Stomach (tissue), 9 donors: ENCODE results near the gene YIPF1. TPM values are rescaled to one million over a fixed set of nuclear protein-coding genes. Genes with fewer than 3 reads are reported as not detected.
"Not testable (repeated sequence)": the region's sequence is repeated elsewhere in the genome, so short reads cannot be mapped to it uniquely, and the experiment has no call there.

ENCODE experiments used
- DNase-seq, 2 donors: peaks; one replicate each; pipeline versions ENCODE4 v3.0.0 to v3.0.0-alpha.2; 2013 to 2019
- H3K27ac ChIP-seq, 5 donors: fragments of 200-600 bp in 4 of 5; sonication (generic) in 4 of 5; one replicate each; pipeline ENCODE4 v1.5.1; 2013 to 2019; ENCODE audit warnings: mild to moderate bottlenecking in 1 of 5, moderate library complexity in 1 of 5
- H3K27me3 ChIP-seq, 3 donors: fragments of 200-600 bp; sonication (generic); one replicate each; pipeline ENCODE4 v1.5.1; 2017 to 2019; ENCODE audit warnings: mixed run types in 1 of 3
- H3K36me3 ChIP-seq, 4 donors: fragments of 200-600 bp; sonication (generic); 1 replicate in 3 of 4; 2 replicates in 1 of 4; pipeline ENCODE4 v1.5.1; 2016 to 2019
- H3K4me1 ChIP-seq, 4 donors: fragments of 200-600 bp; sonication (generic); one replicate each; pipeline ENCODE4 v1.5.1; 2016 to 2019
- H3K4me3 ChIP-seq, 4 donors: fragments of 200-600 bp; sonication (generic) in 3 of 4; one replicate each; pipeline ENCODE4 v1.5.1; 2016 to 2019; ENCODE audit warnings: mild to moderate bottlenecking in 1 of 4
- H3K9me3 ChIP-seq, 4 donors: fragments of 200-600 bp; sonication (generic); one replicate each; pipeline ENCODE4 v1.5.1; 2016 to 2019
- CTCF ChIP-seq, 7 experiments: fragments of 450-650 bp in 4 of 7; fragments of 200-600 bp in 3 of 7; sonication (generic) in 3 of 7; IDR thresholded peaks; one replicate each; pipeline ENCODE4 v1.5.1; 2016 to 2019; ENCODE audit warnings: antibody characterized with exemption in 7 of 7, control low read depth in 2 of 7, mild to moderate bottlenecking in 1 of 7
- EP300 ChIP-seq: sonication (generic); formaldehyde crosslinking; IDR thresholded peaks from one replicate; pipeline ENCODE4 v1.6.1; 2017; ENCODE audit warnings: antibody characterized with exemption
- POLR2A ChIP-seq, 4 donors: fragments of 450-650 bp; IDR thresholded peaks; one replicate each; pipeline ENCODE4 v1.6.1; 2016; ENCODE audit warnings: antibody characterized with exemption in 4 of 4, control low read depth in 2 of 4, mild to moderate bottlenecking in 1 of 4, moderate library complexity in 1 of 4
- POLR2AphosphoS5 ChIP-seq, 3 donors: sonication (generic); formaldehyde crosslinking; IDR thresholded peaks; one replicate each; pipeline ENCODE4 v1.6.1; 2016; ENCODE audit warnings: antibody characterized with exemption in 3 of 3
- WGBS, 5 donors: extraction: QIAGEN DNeasy Blood & Tissue Kit in 3 of 5; methylation state at CpG; one replicate each; pipeline versions ENCODE4 v1.1.5 to v1.1.7; 2013 to 2018; 5-methylcytosine and 5-hydroxymethylcytosine counted together
- intact Hi-C: fragments of 100-400 bp; cut with DNase I; formaldehyde crosslinking; loops from one replicate; pipeline ENCODE4 v1.15.1; 2023; ENCODE audit warnings: low total_unique reads
- polyA plus RNA-seq, 3 donors: library from polyadenylated mRNA; stranded (reverse); fragments of 200-250 nt; gene quantifications; one replicate each; pipeline ENCODE4 v1.2.3, GENCODE V29; 2013
- total RNA-seq, 5 donors: library from RNA; depleted of rRNA; stranded (reverse); fragments of >200 nt; gene quantifications; one replicate each; pipeline versions ENCODE4 v1.1.0 to v1.2.3, GENCODE V29; 2014 to 2016
- donor health status: healthy with polysubstance abuse.
- donor health status: Bipolar disorder and iron deficiency.
- donor health status: healthy.

YIPF1 gene
- total and polyA plus RNA-seq, 8 donors: 7.6 to 44.3 (median 22.7) TPM

- Histone ChIP-seq H3K4me1 (peaks cover 0 to 8% (median 2%) of the 10 kb centered on the region in 4 donors), H3K27me3 (no peaks in the 10 kb centered on the region), H3K27ac (no peak overlapping the region), H3K9me3 (no peaks in the 10 kb centered on the region), H3K4me3 (no peak overlapping the region), H3K36me3 (peaks cover 39 to 88% (median 82%) of the 10 kb centered on the region in 4 donors)
- DNase-seq: peak in 1 of 2 donors; percentile 69
- TF ChIP-seq CTCF (IDR thresholded peaks at IDR 0.05): peak in 5 of 7 experiments; percentile 40 to 64 (median 53)
- TF ChIP-seq EP300: no peak
- no peak for TF ChIP-seq POLR2A (IDR thresholded peaks at IDR 0.05)
- no peak for TF ChIP-seq POLR2AphosphoS5 (IDR thresholded peaks at IDR 0.05)
- 35 to 52% (median 39%) methylated on average over 5 of the region's 5 CpGs for WGBS, 5 donors
- intact Hi-C loops: loop anchor here (5.0 kb wide), 1 partner anchor 69 kb away; the partner anchor contains the start of genes IFT25 and LRRC42
These were observed 11.0 kb downstream of the YIPF1 start for GRCh38 chr1:53878492-53879105.

GRCh38 chr1:53875150-53875549, 14.4 kb downstream of the YIPF1 start:
- H3K4me3 ChIP-seq, DNase-seq, H3K27me3 ChIP-seq, H3K27ac ChIP-seq, H3K9me3 ChIP-seq, H3K4me1 ChIP-seq: not testable (repeated sequence)
- intact Hi-C loops: loop anchor here (5.0 kb wide), 1 partner anchor 72 kb away; the partner anchor contains the start of genes IFT25 and LRRC42
- WGBS, 5 donors: 88 to 99% (median 95%) methylated on average over 2 of the region's 2 CpGs
- peaks cover 42 to 95% (median 92%) of the 10 kb centered on the region in 4 donors for H3K36me3 ChIP-seq

GRCh38 chr1:53871773-53872484, 17.7 kb downstream of the YIPF1 start:
- Histone ChIP-seq H3K4me1 (peaks cover 0 to 8% (median 0%) of the 10 kb centered on the region in 4 donors), H3K36me3 (peaks cover 32 to 97% (median 96%) of the 10 kb centered on the region in 4 donors), H3K9me3 (no peaks in the 10 kb centered on the region), H3K27me3 (no peaks in the 10 kb centered on the region), H3K4me3 (no peak overlapping the region), H3K27ac (no peak overlapping the region)
- intact Hi-C loops: no loop called here
- 62 to 87% (median 68%) methylated on average over 5 of the region's 5 CpGs for WGBS, 5 donors
- TF ChIP-seq POLR2A (IDR thresholded peaks at IDR 0.05) (no peak), POLR2AphosphoS5 (IDR thresholded peaks at IDR 0.05) (no peak), EP300 (no peak), CTCF (IDR thresholded peaks at IDR 0.05) (no peak)
- no peak for DNase-seq

- intact Hi-C loops: no loop called here
- Histone ChIP-seq H3K27ac (no peak overlapping the region), H3K4me1 (peaks cover 0 to 8% (median 0%) of the 10 kb centered on the region in 4 donors), H3K27me3 (no peaks in the 10 kb centered on the region), H3K4me3 (no peak overlapping the region), H3K9me3 (no peaks in the 10 kb centered on the region), H3K36me3 (peaks cover 27 to 97% (median 96%) of the 10 kb centered on the region in 4 donors)
- 67 to 85% (median 71%) methylated on average over 4 of the region's 4 CpGs for WGBS, 5 donors
- peak in 1 of 2 donors; percentile 15 for DNase-seq
- TF ChIP-seq POLR2AphosphoS5 (IDR thresholded peaks at IDR 0.05) (no peak), POLR2A (IDR thresholded peaks at IDR 0.05) (no peak), EP300 (no peak), CTCF (IDR thresholded peaks at IDR 0.05) (no peak)
These were observed 18.4 kb downstream of the YIPF1 start for GRCh38 chr1:53871221-53871620.
